Neuronal stem cell (in vitro differentiated cells): ENCODE data around the gene PEMT.
A peak's percentile ranks its signal among the peaks of the same experiment; 100 is the strongest.

Source experiments
- DNase-seq: peaks from one replicate; pipeline ENCODE4 v3.0.0-alpha.2; 2013; ENCODE audit warnings: low spot score
- H2AFZ ChIP-seq: one replicate; pipeline ENCODE4 v1.6.1; 2013; ENCODE audit warnings: mild to moderate bottlenecking, low read length, inconsistent platforms
- H2AK5ac ChIP-seq: 2 replicates; pipeline ENCODE4 v1.6.1; 2013; ENCODE audit warnings: low read depth, mild to moderate bottlenecking, inconsistent platforms, low read length, moderate library complexity, mixed read lengths
- H2BK120ac ChIP-seq: 2 replicates; pipeline ENCODE4 v1.6.1; 2013; ENCODE audit warnings: low read depth, mild to moderate bottlenecking, inconsistent platforms, low read length, moderate library complexity, mixed read lengths
- H2BK12ac ChIP-seq: one replicate; pipeline ENCODE4 v1.6.1; 2013; ENCODE audit warnings: low read length, inconsistent platforms
- H2BK15ac ChIP-seq: 2 replicates; pipeline ENCODE4 v1.6.1; 2013; ENCODE audit warnings: mild to moderate bottlenecking, low read length, inconsistent platforms, mixed read lengths
- H2BK5ac ChIP-seq: one replicate; pipeline ENCODE4 v1.6.1; 2013; ENCODE audit warnings: inconsistent platforms, mild to moderate bottlenecking, low read length, moderate library complexity
- H3K14ac ChIP-seq: one replicate; pipeline ENCODE4 v1.6.1; 2013; ENCODE audit warnings: low read length, inconsistent platforms
- H3K18ac ChIP-seq: 2 replicates; pipeline ENCODE4 v1.6.1; 2013; ENCODE audit warnings: low read length, inconsistent platforms
- H3K23ac ChIP-seq: 2 replicates; pipeline ENCODE4 v1.6.1; 2013; ENCODE audit warnings: low read depth, mild to moderate bottlenecking, mixed read lengths, low read length, inconsistent platforms; ENCODE audit not compliant: poor library complexity
- H3K27ac ChIP-seq: replicated peaks from 3 replicates; pipeline ENCODE4 v1.5.1; 2013; ENCODE audit warnings: low read length, inconsistent platforms
- H3K27me3 ChIP-seq, 3 experiments: 2 replicates each; pipeline ENCODE4 v1.6.1; 2013; ENCODE audit warnings: low read length in 3 of 3, mild to moderate bottlenecking in 2 of 3, inconsistent platforms in 1 of 3, low read depth in 1 of 3, mixed read lengths in 1 of 3, moderate library complexity in 1 of 3; ENCODE audit not compliant: control insufficient read depth in 3 of 3, insufficient read depth in 3 of 3
- H3K36me3 ChIP-seq, 2 donors: replicated peaks in 1 of 2; 2 replicates each; pipeline ENCODE4 v1.6.1; 2013; ENCODE audit warnings: low read length in 2 of 2; ENCODE audit not compliant: control insufficient read depth in 2 of 2, insufficient read depth in 2 of 2
- H3K4ac ChIP-seq: 2 replicates; pipeline ENCODE4 v1.6.1; 2013; ENCODE audit warnings: inconsistent platforms, mild to moderate bottlenecking, low read length, moderate library complexity
- H3K4me1 ChIP-seq, 2 donors: 1 replicate in 1 of 2; 2 replicates in 1 of 2; pipeline ENCODE4 v1.6.1; 2013; ENCODE audit warnings: low read length in 2 of 2, low read depth in 1 of 2; ENCODE audit not compliant: control insufficient read depth in 2 of 2, insufficient read depth in 1 of 2
- H3K4me2 ChIP-seq: one replicate; pipeline ENCODE4 v1.6.1; 2013; ENCODE audit warnings: mild to moderate bottlenecking, low read length, inconsistent platforms; ENCODE audit not compliant: insufficient read depth, poor library complexity, severe bottlenecking
- H3K4me3 ChIP-seq, 2 donors: 2 replicates each; pipeline ENCODE4 v1.5.1; 2013; ENCODE audit warnings: low read length in 2 of 2, mild to moderate bottlenecking in 2 of 2, inconsistent platforms in 1 of 2, moderate library complexity in 1 of 2
- H3K79me1 ChIP-seq: one replicate; pipeline ENCODE4 v1.6.1; 2013; ENCODE audit warnings: low read depth, mild to moderate bottlenecking, inconsistent platforms, low read length, moderate library complexity
- H3K9ac ChIP-seq: one replicate; pipeline ENCODE4 v1.6.1; 2013; ENCODE audit warnings: mild to moderate bottlenecking, low read depth, low read length, inconsistent platforms; ENCODE audit not compliant: poor library complexity
- H3K9me3 ChIP-seq, 2 donors: replicated peaks in 1 of 2; 2 replicates each; pipeline versions ENCODE3 to v1.6.1; 2013; ENCODE audit warnings: low read length in 2 of 2, mild to moderate bottlenecking in 2 of 2, inconsistent platforms in 1 of 2, low read depth in 1 of 2, mixed read lengths in 1 of 2, moderate library complexity in 1 of 2; ENCODE audit not compliant: control insufficient read depth in 2 of 2, insufficient read depth in 1 of 2
- H4K8ac ChIP-seq: one replicate; pipeline ENCODE4 v1.6.1; 2013; ENCODE audit warnings: low read depth, mild to moderate bottlenecking, inconsistent platforms, low read length, moderate library complexity
- H4K91ac ChIP-seq: one replicate; pipeline ENCODE4 v1.6.1; 2013; ENCODE audit warnings: low read length, low read depth, mild to moderate bottlenecking, inconsistent platforms; ENCODE audit not compliant: poor library complexity
- WGBS, 2 donors: extraction: QIAGEN DNeasy Blood & Tissue Kit; methylation state at CpG; one replicate each; pipeline ENCODE4 v1.1.7; 2013; ENCODE audit warnings: missing lambda C conversion rate in 2 of 2, mixed read lengths in 1 of 2; ENCODE audit not compliant: insufficient read length in 2 of 2, insufficient replicate concordance in 1 of 2; ENCODE audit errors: extremely low coverage in 2 of 2; 5-methylcytosine and 5-hydroxymethylcytosine counted together

The PEMT gene

DNA sequence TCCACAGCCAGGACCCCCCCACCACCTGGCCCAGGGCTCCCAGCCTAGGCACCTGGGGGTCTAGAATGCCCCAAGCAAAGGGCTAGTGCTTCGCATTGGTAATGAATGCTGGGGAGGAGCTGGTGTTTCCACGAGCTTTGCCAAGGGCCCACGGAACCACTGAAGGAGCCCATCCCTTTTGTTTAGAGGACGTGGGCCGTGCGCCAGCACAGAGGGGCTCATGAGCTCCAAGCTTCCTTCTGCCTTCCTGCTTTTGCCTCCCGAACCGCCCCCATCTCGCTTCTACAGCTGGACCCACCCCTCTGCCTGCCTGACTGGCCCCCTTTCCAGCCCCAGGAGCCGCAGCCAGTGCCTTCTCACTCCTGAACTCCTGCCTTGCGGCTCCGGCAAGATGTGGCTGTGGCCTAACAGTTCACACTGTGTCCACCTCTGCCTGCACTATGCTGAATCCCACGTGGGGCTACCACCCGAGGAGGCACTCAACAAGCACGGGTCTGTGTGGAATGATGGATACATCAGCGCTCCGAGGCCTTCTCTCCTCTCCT is 63.5 kb downstream of the PEMT start:
- Histone ChIP-seq H3K14ac (no peak overlapping the region), H3K4me3 (no peak overlapping the region), H2AFZ (no peak overlapping the region), H4K91ac (no peak overlapping the region), H4K8ac (no peak overlapping the region), H2BK15ac (no peak overlapping the region), H3K9ac (no peak overlapping the region), H3K27ac (no peak overlapping the region), H3K23ac (no peak overlapping the region), H2AK5ac (no peak overlapping the region), H3K4me1 (peaks cover 3 to 5% of the 10 kb centered on the region in 2 donors), H3K18ac (peak overlapping the region; percentile 19), H3K9me3 (peaks cover 3 to 11% of the 10 kb centered on the region in 2 donors), H3K27me3 (no peaks in the 10 kb centered on the region), H2BK5ac (no peak overlapping the region), H3K4ac (no peak overlapping the region), H2BK12ac (no peak overlapping the region), H3K36me3 (no peaks in the 10 kb centered on the region), H2BK120ac (no peak overlapping the region), H3K4me2 (no peak overlapping the region), H3K79me1 (peaks cover 3% of the 10 kb centered on the region)
- DNase-seq = no peak
- no CpG with 5 or more reads among the region's 17 CpGs for WGBS, 2 donors

GRCh38 chr17:17527534-17527933 is 64.0 kb downstream of the PEMT start:
- Histone ChIP-seq H3K4ac (no peak overlapping the region), H3K14ac (no peak overlapping the region), H2AK5ac (no peak overlapping the region), H2AFZ (no peak overlapping the region), H3K18ac (no peak overlapping the region), H3K4me3 (no peak overlapping the region), H2BK15ac (no peak overlapping the region), H3K9me3 (peaks cover 3 to 9% of the 10 kb centered on the region in 2 donors), H3K9ac (no peak overlapping the region), H3K4me1 (peaks cover 3 to 5% of the 10 kb centered on the region in 2 donors), H2BK5ac (no peak overlapping the region), H3K27me3 (no peaks in the 10 kb centered on the region), H2BK12ac (no peak overlapping the region), H3K36me3 (no peaks in the 10 kb centered on the region), H4K91ac (no peak overlapping the region), H3K27ac (no peak overlapping the region), H3K79me1 (peaks cover 3% of the 10 kb centered on the region), H2BK120ac (no peak overlapping the region), H3K4me2 (no peak overlapping the region), H3K23ac (no peak overlapping the region), H4K8ac (peak overlapping the region; percentile 17)
- DNase-seq = no peak
- WGBS, 2 donors = no CpG with 5 or more reads among the region's 11 CpGs

- Histone ChIP-seq H3K14ac (peak overlapping the region; percentile 25), H4K8ac (no peak overlapping the region), H2BK120ac (no peak overlapping the region), H3K4me2 (no peak overlapping the region), H2AFZ (no peak overlapping the region), H4K91ac (no peak overlapping the region), H3K18ac (no peak overlapping the region), H3K36me3 (no peaks in the 10 kb centered on the region), H3K4ac (no peak overlapping the region), H3K9me3 (peaks cover 3 to 7% of the 10 kb centered on the region in 2 donors), H3K23ac (peak overlapping the region; percentile 68), H2BK15ac (no peak overlapping the region), H2BK5ac (peak overlapping the region; percentile 22), H3K9ac (no peak overlapping the region), H2BK12ac (peak overlapping the region; percentile 66), H3K27ac (no peak overlapping the region), H3K4me3 (no peak overlapping the region), H3K79me1 (peaks cover 3% of the 10 kb centered on the region), H3K27me3 (no peaks in the 10 kb centered on the region), H3K4me1 (peaks cover 3 to 5% of the 10 kb centered on the region in 2 donors), H2AK5ac (peak overlapping the region; percentile 52)
- no peak for DNase-seq
- no CpG with 5 or more reads among the region's 14 CpGs for whole genome bisulfite sequencing, 2 donors
These were observed 65.1 kb downstream of the PEMT start for GRCh38 chr17:17526369-17526768.

DNA sequence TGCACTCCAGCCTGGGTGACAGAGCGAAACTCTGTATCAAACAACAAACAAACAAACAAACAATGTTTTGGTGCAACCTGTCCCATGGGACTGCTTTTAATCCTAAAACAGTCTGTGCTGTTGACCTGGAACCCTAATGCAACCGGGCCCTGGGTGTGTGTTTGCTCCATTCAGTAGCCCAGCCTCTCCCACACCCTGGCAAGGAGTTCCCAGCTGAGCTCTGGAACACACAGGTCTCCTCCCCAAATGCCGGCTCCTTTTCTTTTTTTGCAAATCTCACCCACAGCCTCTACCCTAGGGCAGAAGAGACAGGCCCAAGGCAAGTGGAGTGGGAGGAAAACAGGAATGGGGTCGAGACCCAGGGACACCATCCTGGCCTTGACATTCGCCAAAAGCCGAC is 65.6 kb downstream of the PEMT start:
- no peak overlapping the region for H2BK15ac ChIP-seq
- no peak overlapping the region for H3K14ac ChIP-seq
- no peak overlapping the region for H3K18ac ChIP-seq
- no peaks in the 10 kb centered on the region for H3K36me3 ChIP-seq
- H3K4me1 ChIP-seq = peaks cover 3 to 5% of the 10 kb centered on the region in 2 donors
- no peak overlapping the region for H2AFZ ChIP-seq
- no peak overlapping the region for H2AK5ac ChIP-seq
- H3K79me1 ChIP-seq = peaks cover 3% of the 10 kb centered on the region
- no peak for DNase-seq
- WGBS, 2 donors = no CpG with 5 or more reads among the region's 6 CpGs
- H3K9me3 ChIP-seq = peaks cover 3 to 7% of the 10 kb centered on the region in 2 donors
- H3K23ac ChIP-seq = peak overlapping the region; percentile 68
- no peak overlapping the region for H2BK12ac ChIP-seq
- H4K8ac ChIP-seq = no peak overlapping the region
- H2BK120ac ChIP-seq = no peak overlapping the region
- H3K27ac ChIP-seq = no peak overlapping the region
- H3K4me2 ChIP-seq = no peak overlapping the region
- no peaks in the 10 kb centered on the region for H3K27me3 ChIP-seq
- no peak overlapping the region for H4K91ac ChIP-seq
- no peak overlapping the region for H3K4me3 ChIP-seq
- no peak overlapping the region for H3K4ac ChIP-seq
- no peak overlapping the region for H3K9ac ChIP-seq
- no peak overlapping the region for H2BK5ac ChIP-seq
